AG04450 (cell line): ENCODE data around the gene RNF40. TPM values are rescaled to one million over a fixed set of nuclear protein-coding genes. Genes with fewer than 3 reads are reported as not detected.

Experiments used
- CTCF ChIA-PET: fragments of 300-600, 350-600 bp; formaldehyde crosslinking; extraction: SDS; loops from one replicate; lab custom pipeline; 2022; ENCODE audit warnings: antibody characterized with exemption, inconsistent platforms; lab: Charles Lee
- POLR2A ChIA-PET: fragments of 350-600 bp; formaldehyde crosslinking; extraction: SDS; loops from one replicate; lab custom pipeline; 2021; ENCODE audit warnings: antibody characterized with exemption, inconsistent platforms; lab: Yijun Ruan, JAX
- DNase-seq: peaks from one replicate; pipeline ENCODE4 v3.0.0-alpha.2; 2011; ENCODE audit warnings: low read depth, low spot score
- H3K27ac ChIP-seq: one replicate; pipeline ENCODE4 v1.5.1; 2012; ENCODE audit warnings: low read depth, low read length, control low read depth
- H3K27me3 ChIP-seq: one replicate; pipeline ENCODE4 v1.6.0; 2012; ENCODE audit warnings: low read length; ENCODE audit not compliant: control insufficient read depth, insufficient read depth
- H3K4me3 ChIP-seq: 2 replicates; pipeline ENCODE4 v1.5.1; 2011; ENCODE audit warnings: mild to moderate bottlenecking, low read depth, low read length, control low read depth
- H3K9me3 ChIP-seq: 2 replicates; pipeline ENCODE4 v1.5.1; 2012; ENCODE audit warnings: low read length; ENCODE audit not compliant: control insufficient read depth, insufficient read depth
- CTCF ChIP-seq: IDR thresholded peaks from 2 replicates; pipeline ENCODE4 v1.5.1; 2011; ENCODE audit warnings: low read depth, low read length, control low read depth, inconsistent platforms
- polyA plus RNA-seq: library from polyadenylated mRNA; depleted of rRNA; stranded (reverse); fragments of >200 nt; gene quantifications from 2 replicates; pipeline ENCODE4 v1.2.3, GENCODE V29; 2011

RNF40 gene
- polyA plus RNA-seq, 1 experiment, result 66.8 TPM

GRCh38 chr16:30750201-30750600, 11.9 kb upstream of the RNF40 start:
- POLR2A ChIA-PET, result no interaction called here
- CTCF ChIA-PET, result no interaction called here
- no peak overlapping the region for H3K27ac ChIP-seq
- no peak for TF ChIP-seq CTCF
- no peak overlapping the region for H3K4me3 ChIP-seq
- no peaks in the 10 kb centered on the region for H3K9me3 ChIP-seq
- no peak for DNase-seq
- no peaks in the 10 kb centered on the region for H3K27me3 ChIP-seq

GRCh38 chr16:30750876-30751465, 11.2 kb upstream of the RNF40 start:
- no peaks in the 10 kb centered on the region for H3K9me3 ChIP-seq
- no peak overlapping the region for H3K27ac ChIP-seq
- ChIA-PET POLR2A (no interaction called here), CTCF (no interaction called here)
- no peak for DNase-seq
- no peak overlapping the region for H3K4me3 ChIP-seq
- H3K27me3 ChIP-seq, result no peaks in the 10 kb centered on the region
- no peak for TF ChIP-seq CTCF

- Histone ChIP-seq H3K4me3 (no peak overlapping the region), H3K9me3 (no peaks in the 10 kb centered on the region), H3K27me3 (no peaks in the 10 kb centered on the region), H3K27ac (no peak overlapping the region)
- no peak for DNase-seq
- POLR2A ChIA-PET, result no interaction called here
- CTCF ChIA-PET, result no interaction called here
- TF ChIP-seq CTCF, result no peak
Observed at GRCh38 chr16:30753596-30753995, 8.5 kb upstream of the RNF40 start.

GRCh38 chr16:30755955-30756780, 6.0 kb upstream of the RNF40 start:
- H3K27ac ChIP-seq, result no peak overlapping the region
- no peak overlapping the region for H3K4me3 ChIP-seq
- POLR2A ChIA-PET, result no interaction called here
- no peaks in the 10 kb centered on the region for H3K27me3 ChIP-seq
- TF ChIP-seq CTCF, result no peak
- CTCF ChIA-PET, result no interaction called here
- DNase-seq, result no peak
- H3K9me3 ChIP-seq, result no peaks in the 10 kb centered on the region

- no peak for TF ChIP-seq CTCF
- H3K27ac ChIP-seq, result no peak overlapping the region
- H3K4me3 ChIP-seq, result no peak overlapping the region
- no peaks in the 10 kb centered on the region; the same call in 1 of the 2 replicates for H3K9me3 ChIP-seq
- CTCF ChIA-PET, result no interaction called here
- H3K27me3 ChIP-seq, result no peaks in the 10 kb centered on the region
- no peak for DNase-seq
- POLR2A ChIA-PET, result no interaction called here
Observed at GRCh38 chr16:30756781-30757100, 5.4 kb upstream of the RNF40 start.
